ENCODE data around the gene CORO7.

CORO7 gene

GRCh38 chr16:4327386-4328045 lies 88.9 kb downstream of the CORO7 start:
- peak; percentile 64 for DNase-seq (ENCODE audit: low spot score)
- TF ChIP-seq CTCF (IDR thresholded peaks at IDR 0.05; ENCODE audit: extremely low read depth, missing control alignments) = no peak

- peak; percentile 80 for DNase-seq (ENCODE audit: low spot score)
- TF ChIP-seq CTCF (IDR thresholded peaks at IDR 0.05; ENCODE audit: extremely low read depth, missing control alignments) = no peak
Measured at GRCh38 chr16:4325253-4325758, 91.1 kb downstream of the CORO7 start.

GRCh38 chr16:4324492-4325252 lies 91.7 kb downstream of the CORO7 start:
- no peak for TF ChIP-seq CTCF (IDR thresholded peaks at IDR 0.05; ENCODE audit: extremely low read depth, missing control alignments)
- DNase-seq (ENCODE audit: low spot score) = no peak

- DNase-seq (ENCODE audit: low spot score) = no peak
- no peak for TF ChIP-seq CTCF (IDR thresholded peaks at IDR 0.05; ENCODE audit: extremely low read depth, missing control alignments)
Measured at GRCh38 chr16:4323845-4324488, 92.4 kb downstream of the CORO7 start.

GRCh38 chr16:4323071-4323844 lies 93.1 kb downstream of the CORO7 start:
- no peak for DNase-seq (ENCODE audit: low spot score)
- TF ChIP-seq CTCF (IDR thresholded peaks at IDR 0.05; ENCODE audit: extremely low read depth, missing control alignments) = no peak

- no peak for DNase-seq (ENCODE audit: low spot score)
- TF ChIP-seq CTCF (IDR thresholded peaks at IDR 0.05; ENCODE audit: extremely low read depth, missing control alignments) = no peak
Measured at GRCh38 chr16:4322121-4323052, 94.0 kb downstream of the CORO7 start.

Data from GM20000 (cell line).